ENCODE data around the gene KIF22.
"Not testable (repeated sequence)": the region's sequence is repeated elsewhere in the genome, so short reads cannot be mapped to it uniquely, and the experiment has no call there.

Gene KIF22

GRCh38 chr16:29745121-29745852 is 45.3 kb upstream of the KIF22 start:
- Histone ChIP-seq H3K4me3 (ENCODE audit: low read depth, low read length) (no peak overlapping the region), H3K9me3 (0 out of 2 replicates have a peak, but pooled peaks cover 2% of the 10 kb centered on the region), H3K36me3 (no peaks in the 10 kb centered on the region), H3K27me3 (no peaks in the 10 kb centered on the region), H3K4me1 (no peaks in the 10 kb centered on the region)
- TF ChIP-seq CTCF (IDR thresholded peaks at IDR 0.05; ENCODE audit: low read depth, low read length) = no peak
- DNase-seq = no peak

DNA sequence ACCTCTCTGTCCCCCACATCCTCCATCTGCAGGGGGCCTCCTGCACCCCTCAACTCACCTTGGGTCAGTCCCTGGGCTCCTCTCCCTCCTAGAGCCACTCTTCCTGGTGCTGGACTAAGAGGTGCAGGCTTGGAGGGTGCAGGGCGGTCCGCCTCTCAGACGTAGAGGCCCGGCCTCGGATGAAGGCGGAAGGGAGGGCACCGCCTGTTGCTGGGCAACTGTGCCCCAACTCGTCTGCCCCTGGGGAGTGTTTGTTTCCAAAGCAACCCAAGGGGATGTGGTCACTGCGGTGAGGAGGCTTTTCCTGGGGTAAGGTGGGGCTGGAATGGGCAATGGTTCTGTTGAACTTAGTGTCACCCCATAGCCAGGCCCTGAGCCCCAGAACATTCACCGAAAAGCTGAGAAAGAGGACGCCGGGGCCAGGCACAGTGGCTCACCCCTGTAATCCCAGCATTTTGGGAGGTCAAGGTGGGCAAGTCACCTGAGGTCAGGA is 44.7 kb upstream of the KIF22 start, which contains the start of gene C16orf54:
C16orf54 (minus strand) TSS at position 138 of the 493 bp plus-strand sequence. CDS start 1,039 bp downstream, outside the sequence.
- no peak for DNase-seq
- H3K36me3 ChIP-seq = no peaks in the 10 kb centered on the region
- no peaks in the 10 kb centered on the region for H3K4me1 ChIP-seq
- TF ChIP-seq CTCF (IDR thresholded peaks at IDR 0.05; ENCODE audit: low read depth, low read length) = no peak
- H3K9me3 ChIP-seq = 0 out of 2 replicates have a peak, but pooled peaks cover 2% of the 10 kb centered on the region
- no peaks in the 10 kb centered on the region for H3K27me3 ChIP-seq
- no peak within 1 kb of the TSS for H3K4me3 ChIP-seq (ENCODE audit: low read depth, low read length)

- H3K4me3 ChIP-seq (ENCODE audit: low read depth, low read length); DNase-seq; H3K4me1 ChIP-seq; H3K36me3 ChIP-seq; H3K27me3 ChIP-seq; H3K9me3 ChIP-seq: not testable (repeated sequence)
Measured at GRCh38 chr16:29746518-29746917, 44.0 kb upstream of the KIF22 start.

DNA sequence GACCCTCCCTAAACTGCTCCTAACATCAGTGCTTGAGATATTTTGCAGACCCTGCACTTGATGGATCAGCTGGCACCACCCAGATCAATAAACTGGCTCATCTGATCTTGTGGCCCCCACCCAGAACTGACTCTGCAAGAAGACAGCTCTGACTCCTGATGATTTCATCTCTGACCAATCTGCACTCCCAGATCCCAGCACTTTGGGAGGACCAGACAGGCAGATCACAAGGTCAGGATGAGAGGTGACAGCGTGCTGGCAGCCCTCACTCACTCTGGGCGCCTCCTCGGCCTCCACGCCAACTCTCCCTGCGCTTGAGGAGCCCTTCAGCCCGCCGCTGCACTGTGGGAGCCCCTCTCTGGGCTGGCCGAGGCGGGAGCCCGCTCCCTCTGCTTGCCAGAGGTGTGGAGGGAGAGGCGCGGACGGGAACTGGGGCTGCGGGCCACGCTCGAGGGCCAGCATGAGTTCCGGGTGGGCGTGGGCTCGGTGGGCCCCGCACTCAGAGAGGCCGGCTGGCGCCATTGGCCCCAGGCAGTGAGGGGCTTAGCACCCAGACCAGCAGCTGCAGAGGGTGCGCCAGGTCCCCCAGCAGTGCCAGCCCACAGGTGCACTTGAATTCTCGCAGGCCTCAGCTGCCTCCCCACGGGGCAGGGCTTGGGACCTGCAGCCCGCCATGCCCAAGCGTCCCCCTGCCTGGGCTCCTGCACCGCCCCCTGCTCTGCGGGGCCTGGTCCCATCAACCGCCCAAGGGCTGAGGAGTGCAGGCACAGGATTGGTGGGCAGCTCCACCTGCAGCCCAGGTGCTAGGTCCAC is 42.4 kb upstream of the KIF22 start:
- H3K9me3 ChIP-seq = 0 out of 2 replicates have a peak, but pooled peaks cover 2% of the 10 kb centered on the region
- no peaks in the 10 kb centered on the region for H3K4me1 ChIP-seq
- no peak for TF ChIP-seq CTCF (IDR thresholded peaks at IDR 0.05; ENCODE audit: low read depth, low read length)
- no peaks in the 10 kb centered on the region for H3K36me3 ChIP-seq
- no peak for DNase-seq
- no peaks in the 10 kb centered on the region for H3K27me3 ChIP-seq
- no peak overlapping the region for H3K4me3 ChIP-seq (ENCODE audit: low read depth, low read length)

- H3K4me3 ChIP-seq (ENCODE audit: low read depth, low read length); H3K9me3 ChIP-seq; H3K27me3 ChIP-seq; DNase-seq; H3K36me3 ChIP-seq; H3K4me1 ChIP-seq: not testable (repeated sequence)
Measured at GRCh38 chr16:29748760-29749149, 41.8 kb upstream of the KIF22 start.

- Histone ChIP-seq H3K36me3 (no peaks in the 10 kb centered on the region), H3K4me1 (no peaks in the 10 kb centered on the region), H3K27me3 (no peaks in the 10 kb centered on the region), H3K4me3 (ENCODE audit: low read depth, low read length) (no peak overlapping the region), H3K9me3 (0 out of 2 replicates have a peak, but pooled peaks cover 2% of the 10 kb centered on the region)
- TF ChIP-seq CTCF (IDR thresholded peaks at IDR 0.05; ENCODE audit: low read depth, low read length) = no peak
- DNase-seq = no peak
Measured at GRCh38 chr16:29753516-29753915, 37.0 kb upstream of the KIF22 start.

DNA sequence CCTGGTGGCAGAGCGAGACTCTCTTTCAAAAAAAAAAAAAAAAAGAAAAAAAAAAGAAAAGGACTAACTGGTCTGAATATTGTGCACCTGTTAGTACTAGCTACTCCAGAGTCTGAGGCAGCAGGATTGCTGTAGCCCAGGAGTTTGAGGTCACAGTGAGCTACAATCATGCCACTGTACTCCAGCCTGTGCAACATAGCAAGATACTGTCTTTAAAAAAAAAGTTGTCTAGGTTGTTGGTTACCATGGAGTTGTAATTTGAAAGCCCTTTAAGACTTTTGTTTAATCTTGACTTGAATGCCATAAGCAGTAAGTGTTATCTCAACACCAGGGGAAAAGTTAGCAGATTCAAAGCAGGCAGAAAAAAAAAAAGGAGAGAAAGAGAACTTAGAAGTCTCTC is 33.9 kb upstream of the KIF22 start:
- Histone ChIP-seq H3K4me1 (no peaks in the 10 kb centered on the region), H3K27me3 (no peaks in the 10 kb centered on the region), H3K4me3 (ENCODE audit: low read depth, low read length) (no peak overlapping the region), H3K36me3 (no peaks in the 10 kb centered on the region), H3K9me3 (no peaks in the 10 kb centered on the region)
- no peak for DNase-seq
- no peak for TF ChIP-seq CTCF (IDR thresholded peaks at IDR 0.05; ENCODE audit: low read depth, low read length)

GRCh38 chr16:29757086-29757485 is 33.5 kb upstream of the KIF22 start:
- not testable (repeated sequence) for DNase-seq; H3K36me3 ChIP-seq; H3K4me3 ChIP-seq (ENCODE audit: low read depth, low read length); H3K27me3 ChIP-seq; H3K4me1 ChIP-seq; H3K9me3 ChIP-seq

Measured in BE2C (cell line).